ENCODE measurements around the gene KIAA0513.

Gene KIAA0513

GRCh38 chr16:85127379-85127723, 99.8 kb downstream of the KIAA0513 start:
- Mint-ChIP-seq H3K4me1 (peaks cover 22% of the 10 kb centered on the region), H3K9me3 (no peaks in the 10 kb centered on the region), H3K27me3 (no peaks in the 10 kb centered on the region), H3K27ac (peak overlapping the region in 1 of 2 donors; percentile 50), H3K4me3 (no peak overlapping the region)
- no peak for ATAC-seq
- no peak for DNase-seq

GRCh38 chr16:85128079-85128837, 100.7 kb downstream of the KIAA0513 start:
- peak overlapping the region in 1 of 2 donors; percentile 54 for H3K27ac Mint-ChIP-seq
- ATAC-seq (no peak), DNase-seq (no peak)
- H3K9me3 Mint-ChIP-seq, result no peaks in the 10 kb centered on the region
- no peak overlapping the region for H3K4me3 Mint-ChIP-seq
- H3K27me3 Mint-ChIP-seq, result no peaks in the 10 kb centered on the region
- peaks cover 22% of the 10 kb centered on the region for H3K4me1 Mint-ChIP-seq

GRCh38 chr16:85129876-85130704, 102.5 kb downstream of the KIAA0513 start:
- DNase-seq, result no peak
- H3K27me3 Mint-ChIP-seq, result no peaks in the 10 kb centered on the region
- peaks cover 22% of the 10 kb centered on the region for H3K4me1 Mint-ChIP-seq
- no peak overlapping the region for H3K4me3 Mint-ChIP-seq
- no peak overlapping the region for H3K27ac Mint-ChIP-seq
- ATAC-seq, result no peak
- H3K9me3 Mint-ChIP-seq, result no peaks in the 10 kb centered on the region

GRCh38 chr16:85130705-85131028, 103.1 kb downstream of the KIAA0513 start:
- Mint-ChIP-seq H3K9me3 (no peaks in the 10 kb centered on the region), H3K27me3 (peaks cover 2% of the 10 kb centered on the region), H3K4me3 (no peak overlapping the region), H3K27ac (no peak overlapping the region), H3K4me1 (peaks cover 23% of the 10 kb centered on the region)
- ATAC-seq (no peak), DNase-seq (no peak)

- ATAC-seq, result no peak
- Mint-ChIP-seq H3K27me3 (peaks cover 22% of the 10 kb centered on the region), H3K4me1 (peaks cover 24% of the 10 kb centered on the region), H3K9me3 (no peaks in the 10 kb centered on the region), H3K4me3 (no peak overlapping the region), H3K27ac (no peak overlapping the region)
- DNase-seq, result no peak
Observed at GRCh38 chr16:85132456-85133289, 105.1 kb downstream of the KIAA0513 start.

GRCh38 chr16:85133290-85133599, 105.7 kb downstream of the KIAA0513 start:
- Mint-ChIP-seq H3K9me3 (no peaks in the 10 kb centered on the region), H3K27ac (no peak overlapping the region), H3K4me1 (peaks cover 26% of the 10 kb centered on the region), H3K4me3 (no peak overlapping the region), H3K27me3 (peaks cover 27% of the 10 kb centered on the region)
- DNase-seq (no peak), ATAC-seq (no peak)

GRCh38 chr16:85134076-85134788, 106.6 kb downstream of the KIAA0513 start:
- ATAC-seq (no peak), DNase-seq (no peak)
- Mint-ChIP-seq H3K27ac (no peak overlapping the region), H3K4me3 (no peak overlapping the region), H3K9me3 (no peaks in the 10 kb centered on the region), H3K4me1 (peaks cover 30% of the 10 kb centered on the region), H3K27me3 (peaks cover 37% of the 10 kb centered on the region)

- H3K4me1 Mint-ChIP-seq, result peaks cover 30% of the 10 kb centered on the region
- no peak for DNase-seq
- peak overlapping the region in 1 of 2 donors; percentile 60 for H3K27ac Mint-ChIP-seq
- ATAC-seq, result no peak
- peaks cover 43% of the 10 kb centered on the region for H3K27me3 Mint-ChIP-seq
- no peaks in the 10 kb centered on the region for H3K9me3 Mint-ChIP-seq
- peak overlapping the region in 1 of 2 donors; percentile 10 for H3K4me3 Mint-ChIP-seq
Observed at GRCh38 chr16:85134789-85135142, 107.2 kb downstream of the KIAA0513 start.

GRCh38 chr16:85136213-85136701, 108.7 kb downstream of the KIAA0513 start:
- peaks cover 30% of the 10 kb centered on the region for H3K4me1 Mint-ChIP-seq
- H3K9me3 Mint-ChIP-seq, result no peaks in the 10 kb centered on the region
- DNase-seq (no peak), ATAC-seq (peak; percentile 43)
- peak overlapping the region in 1 of 2 donors; percentile 92 for H3K27ac Mint-ChIP-seq
- H3K27me3 Mint-ChIP-seq, result peaks cover 43% of the 10 kb centered on the region
- no peak overlapping the region for H3K4me3 Mint-ChIP-seq

GRCh38 chr16:85136702-85137322, 109.2 kb downstream of the KIAA0513 start:
- no peaks in the 10 kb centered on the region for H3K9me3 Mint-ChIP-seq
- no peak overlapping the region for H3K4me3 Mint-ChIP-seq
- H3K27me3 Mint-ChIP-seq, result peaks cover 43% of the 10 kb centered on the region
- H3K27ac Mint-ChIP-seq, result peak overlapping the region in 1 of 2 donors; percentile 92
- ATAC-seq (peak; percentile 34), DNase-seq (no peak)
- H3K4me1 Mint-ChIP-seq, result peaks cover 30% of the 10 kb centered on the region

GRCh38 chr16:85137323-85138072, 109.9 kb downstream of the KIAA0513 start:
- Mint-ChIP-seq H3K4me3 (peak overlapping the region in 1 of 2 donors; percentile 22), H3K4me1 (peaks cover 30% of the 10 kb centered on the region), H3K9me3 (no peaks in the 10 kb centered on the region), H3K27me3 (peaks cover 43% of the 10 kb centered on the region), H3K27ac (no peak overlapping the region)
- no peak for DNase-seq
- peak; percentile 36 for ATAC-seq

GRCh38 chr16:85138073-85138824, 110.7 kb downstream of the KIAA0513 start:
- no peak for ATAC-seq
- Mint-ChIP-seq H3K4me3 (no peak overlapping the region), H3K27ac (peak overlapping the region in 1 of 2 donors; percentile 21), H3K27me3 (peaks cover 43% of the 10 kb centered on the region), H3K4me1 (peaks cover 30% of the 10 kb centered on the region), H3K9me3 (no peaks in the 10 kb centered on the region)
- DNase-seq, result no peak

- peaks cover 43% of the 10 kb centered on the region for H3K27me3 Mint-ChIP-seq
- H3K4me3 Mint-ChIP-seq, result no peak overlapping the region
- H3K27ac Mint-ChIP-seq, result no peak overlapping the region
Observed at GRCh38 chr16:85138825-85139627, 111.4 kb downstream of the KIAA0513 start.

More at GRCh38 chr16:85138825-85139627, 111.4 kb downstream of the KIAA0513 start:
- no peaks in the 10 kb centered on the region for H3K9me3 Mint-ChIP-seq
- DNase-seq (no peak), ATAC-seq (no peak)
- H3K4me1 Mint-ChIP-seq, result peaks cover 30% of the 10 kb centered on the region
